Fibroblast of mammary gland (primary cell): ENCODE results near the gene FBXO3.

Experiments used
- DNase-seq: peaks from one replicate; pipeline ENCODE4 v3.0.0-alpha.2; 2010; ENCODE audit warnings: low read depth
- H3K4me3 ChIP-seq: 2 replicates; pipeline ENCODE4 v1.5.1; 2011; ENCODE audit warnings: low read depth, mild to moderate bottlenecking, low read length, moderate library complexity; ENCODE audit not compliant: control insufficient read depth
- CTCF ChIP-seq: conservative IDR thresholded peaks from 2 replicates; pipeline ENCODE4 v1.5.1; 2011; ENCODE audit warnings: low read depth, low read length, inconsistent platforms; ENCODE audit not compliant: control insufficient read depth, insufficient read depth

Gene FBXO3

GRCh38 chr11:33778675-33779074 lies 4.4 kb upstream of the FBXO3 start:
- TF ChIP-seq CTCF = no peak
- peak; percentile 84 for DNase-seq

DNA sequence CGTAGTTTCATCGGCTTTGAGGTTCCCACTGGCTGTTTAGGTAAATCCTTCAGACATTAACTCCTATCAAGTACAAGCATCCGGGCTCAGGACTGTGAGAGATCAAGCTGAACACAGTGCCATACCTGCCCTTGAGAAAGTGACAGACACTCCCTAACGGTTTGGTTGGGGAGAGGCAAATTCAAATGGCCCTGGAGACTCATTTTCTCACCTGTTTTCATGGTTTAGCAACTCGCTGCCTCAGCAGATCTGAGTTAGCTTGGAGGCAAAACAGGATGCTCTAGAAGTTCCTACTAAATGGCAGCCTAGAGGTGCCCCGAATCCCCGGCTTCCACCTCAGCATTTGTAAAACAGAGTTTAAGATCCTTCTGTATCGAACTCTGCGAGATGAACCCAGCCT lies 3.6 kb upstream of the FBXO3 start:
- TF ChIP-seq CTCF = no peak
- no peak overlapping the region for H3K4me3 ChIP-seq
- no peak for DNase-seq

More at GRCh38 chr11:33778675-33779074, 4.4 kb upstream of the FBXO3 start:
- no peak overlapping the region for H3K4me3 ChIP-seq

- no peak overlapping the region for H3K4me3 ChIP-seq
- TF ChIP-seq CTCF = no peak
- no peak for DNase-seq
These were observed 1.6 kb upstream of the FBXO3 start for GRCh38 chr11:33775832-33776470.

GRCh38 chr11:33775467-33775807 lies 1.1 kb upstream of the FBXO3 start:
- no peak for DNase-seq
- no peak overlapping the region for H3K4me3 ChIP-seq

DNA sequence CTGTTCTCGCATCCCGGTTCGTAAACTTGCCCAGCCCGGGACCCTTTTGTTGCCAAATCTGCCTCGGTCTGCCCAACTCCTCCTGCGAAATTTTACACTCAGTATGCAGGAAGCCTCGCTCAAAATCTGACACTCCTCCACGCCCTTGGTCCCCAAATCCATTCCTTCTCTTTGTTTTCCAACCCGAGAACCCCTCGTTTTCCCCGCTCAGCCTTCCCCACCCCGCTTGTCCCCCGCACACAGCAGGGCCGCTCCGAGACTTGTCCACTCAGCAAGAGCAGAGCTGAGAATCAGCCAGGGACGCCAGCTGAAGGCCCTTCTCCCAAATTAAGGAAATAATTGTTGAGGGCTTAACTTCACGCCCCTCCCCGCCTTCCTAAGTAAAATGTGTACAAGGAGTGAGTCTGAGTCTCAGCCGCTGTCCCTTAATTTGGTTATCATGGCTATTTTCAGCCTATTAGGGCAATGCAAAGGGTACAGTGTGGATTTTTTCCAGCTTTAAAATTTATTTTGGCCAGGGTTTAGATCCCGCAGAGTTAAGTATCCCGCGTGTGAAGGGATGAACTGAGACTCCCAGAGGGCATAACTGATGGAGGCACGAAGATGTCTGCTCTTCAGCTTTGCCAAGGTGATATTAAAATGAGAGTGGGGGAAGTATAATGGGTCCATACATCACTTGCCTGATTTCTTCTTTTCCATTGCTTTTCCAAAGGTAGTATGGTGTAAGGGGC lies 581 bp upstream of the FBXO3 start:
- H3K4me3 ChIP-seq = peak overlapping the region; percentile 83
- no peak for TF ChIP-seq CTCF
- no peak for DNase-seq

More at GRCh38 chr11:33775467-33775807, 1.1 kb upstream of the FBXO3 start:
- TF ChIP-seq CTCF = no peak

GRCh38 chr11:33773404-33773986 lies 825 bp downstream of the FBXO3 start:
- no peak for TF ChIP-seq CTCF
- H3K4me3 ChIP-seq = peak overlapping the region; percentile 83

More at GRCh38 chr11:33773404-33773986, 825 bp downstream of the FBXO3 start:
- peak; percentile 12 for DNase-seq
